Esophagus (tissue), 2 donors: ENCODE data around the gene LIFR. TPM values are rescaled to one million over a fixed set of nuclear protein-coding genes. Genes with fewer than 3 reads are reported as not detected.
"Not testable (repeated sequence)": the region's sequence is repeated elsewhere in the genome, so short reads cannot be mapped to it uniquely, and the experiment has no call there.

ENCODE experiments used
- H3K27ac ChIP-seq, 2 donors: one replicate each; pipeline ENCODE4 v1.5.1; 2013; ENCODE audit warnings: low read depth in 2 of 2, mild to moderate bottlenecking in 2 of 2, inconsistent platforms in 1 of 2, low read length in 1 of 2, moderate library complexity in 1 of 2
- H3K27me3 ChIP-seq, 2 donors: one replicate each; pipeline ENCODE4 v1.6.1; 2013; ENCODE audit warnings: low read length in 2 of 2, control low read depth in 1 of 2, mild to moderate bottlenecking in 1 of 2; ENCODE audit not compliant: insufficient read depth in 2 of 2, control insufficient read depth in 1 of 2
- H3K36me3 ChIP-seq, 2 donors: one replicate each; pipeline ENCODE4 v1.6.1; 2013; ENCODE audit warnings: low read length in 1 of 2; ENCODE audit not compliant: control insufficient read depth in 2 of 2, insufficient read depth in 2 of 2
- H3K4me1 ChIP-seq, 2 donors: one replicate each; pipeline ENCODE4 v1.6.1; 2013; ENCODE audit warnings: low read length in 1 of 2; ENCODE audit not compliant: control insufficient read depth in 2 of 2, insufficient read depth in 2 of 2
- H3K4me3 ChIP-seq, 2 donors: one replicate each; pipeline ENCODE4 v1.5.1; 2013; ENCODE audit warnings: low read length in 2 of 2, mild to moderate bottlenecking in 2 of 2, low read depth in 1 of 2, moderate library complexity in 1 of 2
- H3K9me3 ChIP-seq, 2 donors: one replicate each; pipeline ENCODE4 v1.6.1; 2013; ENCODE audit warnings: mild to moderate bottlenecking in 2 of 2, low read depth in 1 of 2, low read length in 1 of 2, moderate library complexity in 1 of 2; ENCODE audit not compliant: control insufficient read depth in 2 of 2, insufficient read depth in 1 of 2
- WGBS, 2 donors: extraction: QIAGEN DNeasy Blood & Tissue Kit; methylation state at CpG; one replicate each; pipeline ENCODE4 v1.1.7; 2013; 5-methylcytosine and 5-hydroxymethylcytosine counted together
- polyA plus RNA-seq, 2 donors: library from polyadenylated mRNA; stranded (reverse); fragments of 200-250 nt; gene quantifications; one replicate each; pipeline ENCODE4 v1.2.3, GENCODE V29; 2013
- donor health status: healthy with polysubstance abuse.
- donor health status: Bipolar disorder and iron deficiency.

LIFR gene
- polyA plus RNA-seq, 2 donors = 2.0 to 3.5 TPM

GRCh38 chr5:38529955-38530646 is 26.3 kb downstream of the LIFR start:
- H3K4me1 ChIP-seq = peaks cover 0 to 2% of the 10 kb centered on the region in 2 donors
- no peaks in the 10 kb centered on the region for H3K36me3 ChIP-seq
- no peaks in the 10 kb centered on the region for H3K9me3 ChIP-seq
- WGBS, 2 donors = 71 to 78% methylated on average over 4 of the region's 4 CpGs
- no peak overlapping the region for H3K27ac ChIP-seq
- H3K27me3 ChIP-seq = no peaks in the 10 kb centered on the region
- no peak overlapping the region for H3K4me3 ChIP-seq

- Histone ChIP-seq H3K27ac (no peak overlapping the region), H3K4me1 (peaks cover 0 to 2% of the 10 kb centered on the region in 2 donors), H3K9me3 (no peaks in the 10 kb centered on the region), H3K4me3 (no peak overlapping the region), H3K36me3 (no peaks in the 10 kb centered on the region), H3K27me3 (no peaks in the 10 kb centered on the region)
- WGBS, 2 donors = 61 to 67% methylated on average over 3 of the region's 3 CpGs
Measured at GRCh38 chr5:38528162-38528703, 28.2 kb downstream of the LIFR start.

- Histone ChIP-seq H3K27me3 (no peaks in the 10 kb centered on the region), H3K36me3 (no peaks in the 10 kb centered on the region), H3K27ac (no peak overlapping the region), H3K9me3 (no peaks in the 10 kb centered on the region), H3K4me1 (peaks cover 0 to 2% of the 10 kb centered on the region in 2 donors), H3K4me3 (no peak overlapping the region)
- WGBS, 2 donors = 83 to 92% methylated on average over 2 of the region's 2 CpGs
Measured at GRCh38 chr5:38527475-38527874, 29.0 kb downstream of the LIFR start.

GRCh38 chr5:38524022-38524421 is 32.4 kb downstream of the LIFR start:
- H3K4me3 ChIP-seq = no peak overlapping the region
- H3K9me3 ChIP-seq = peaks cover 0 to 3% of the 10 kb centered on the region in 2 donors
- H3K27me3 ChIP-seq = no peaks in the 10 kb centered on the region
- H3K27ac ChIP-seq = no peak overlapping the region
- H3K36me3 ChIP-seq = peaks cover 5 to 6% of the 10 kb centered on the region in 2 donors
- no peaks in the 10 kb centered on the region for H3K4me1 ChIP-seq
- 82 to 92% methylated on average over 3 of the region's 3 CpGs for WGBS, 2 donors

- H3K27ac ChIP-seq = no peak overlapping the region
- no peaks in the 10 kb centered on the region for H3K27me3 ChIP-seq
- peaks cover 0 to 3% of the 10 kb centered on the region in 2 donors for H3K9me3 ChIP-seq
- H3K4me3 ChIP-seq = no peak overlapping the region
- WGBS, 2 donors = 99% methylated on average over 3 of the region's 3 CpGs
- peaks cover 5 to 6% of the 10 kb centered on the region in 2 donors for H3K36me3 ChIP-seq
- no peaks in the 10 kb centered on the region for H3K4me1 ChIP-seq
Measured at GRCh38 chr5:38519476-38519875, 37.0 kb downstream of the LIFR start.

GRCh38 chr5:38518341-38518740 is 38.1 kb downstream of the LIFR start:
- H3K27ac ChIP-seq = no peak overlapping the region
- no peaks in the 10 kb centered on the region for H3K4me1 ChIP-seq
- H3K9me3 ChIP-seq = peaks cover 0 to 3% of the 10 kb centered on the region in 2 donors
- WGBS, 2 donors = 76 to 81% methylated on average over 1 of the region's 1 CpG
- H3K27me3 ChIP-seq = no peaks in the 10 kb centered on the region
- no peak overlapping the region for H3K4me3 ChIP-seq
- H3K36me3 ChIP-seq = peaks cover 5 to 6% of the 10 kb centered on the region in 2 donors

- H3K27ac ChIP-seq, H3K4me3 ChIP-seq, H3K36me3 ChIP-seq, H3K4me1 ChIP-seq, H3K9me3 ChIP-seq, H3K27me3 ChIP-seq: not testable (repeated sequence)
- WGBS, 2 donors = 97 to 100% methylated on average over 3 of the region's 3 CpGs
Measured at GRCh38 chr5:38516649-38517048, 39.8 kb downstream of the LIFR start.

GRCh38 chr5:38515646-38516045 is 40.8 kb downstream of the LIFR start:
- no peaks in the 10 kb centered on the region for H3K4me1 ChIP-seq
- no peaks in the 10 kb centered on the region for H3K9me3 ChIP-seq
- no peak overlapping the region for H3K4me3 ChIP-seq
- 57 to 59% methylated on average over 2 of the region's 2 CpGs for WGBS, 2 donors
- H3K36me3 ChIP-seq = no peaks in the 10 kb centered on the region
- H3K27ac ChIP-seq = no peak overlapping the region
- H3K27me3 ChIP-seq = no peaks in the 10 kb centered on the region

GRCh38 chr5:38515092-38515491 is 41.4 kb downstream of the LIFR start:
- WGBS, 2 donors = 89 to 94% methylated on average over 3 of the region's 3 CpGs
- H3K36me3 ChIP-seq = no peaks in the 10 kb centered on the region

GRCh38 chr5:38509185-38509584 is 47.3 kb downstream of the LIFR start:
- Histone ChIP-seq H3K36me3 (peaks cover 0 to 2% of the 10 kb centered on the region in 2 donors), H3K27me3 (no peaks in the 10 kb centered on the region), H3K27ac (no peak overlapping the region), H3K4me1 (no peaks in the 10 kb centered on the region), H3K4me3 (no peak overlapping the region), H3K9me3 (no peaks in the 10 kb centered on the region)
- WGBS, 2 donors = 77 to 79% methylated on average over 5 of the region's 5 CpGs

More at GRCh38 chr5:38515092-38515491, 41.4 kb downstream of the LIFR start:
- no peaks in the 10 kb centered on the region for H3K9me3 ChIP-seq
- H3K4me3 ChIP-seq = no peak overlapping the region
- H3K4me1 ChIP-seq = no peaks in the 10 kb centered on the region
- H3K27me3 ChIP-seq = no peaks in the 10 kb centered on the region
- no peak overlapping the region for H3K27ac ChIP-seq
